Stimulated activated naive B cell treated with anti-CD40 and anti-IgM and Interleukin-4, amounts not matched to agents 10 μg/mL and 1 μg/mL and 100 μg/mL, for 72 hours (primary cell): ENCODE measurements around the gene MAP3K5.

Experiments
- ATAC-seq, 2 donors: fragments of 150-1000 bp; cut with Tn5 transposase; replicated peaks; 2 replicates each; pipeline ENCODE4 v1.10.0; 2021; ENCODE audit warnings: moderate library complexity in 1 of 2
- DNase-seq: peaks from one replicate; pipeline ENCODE4 v3.0.0; 2021
- H3K27ac Mint-ChIP-seq: one replicate; pipeline ENCODE4 v1.8.0; 2022; ENCODE audit warnings: mild to moderate bottlenecking, mixed read lengths
- H3K27me3 Mint-ChIP-seq, 2 donors: one replicate each; pipeline ENCODE4 v1.8.0; 2022; ENCODE audit warnings: mixed read lengths in 2 of 2
- H3K36me3 Mint-ChIP-seq, 2 donors: one replicate each; pipeline ENCODE4 v1.8.0; 2022; ENCODE audit warnings: mixed read lengths in 2 of 2, mild to moderate bottlenecking in 1 of 2
- H3K4me1 Mint-ChIP-seq, 2 donors: one replicate each; pipeline ENCODE4 v1.8.0; 2022; ENCODE audit warnings: mixed read lengths in 2 of 2, mild to moderate bottlenecking in 1 of 2
- H3K4me3 Mint-ChIP-seq, 2 donors: one replicate each; pipeline ENCODE4 v1.8.0; 2022; ENCODE audit warnings: mild to moderate bottlenecking in 2 of 2, mixed read lengths in 2 of 2, moderate library complexity in 1 of 2
- H3K9me3 Mint-ChIP-seq, 2 donors: one replicate each; pipeline ENCODE4 v1.8.0; 2022; ENCODE audit warnings: mixed read lengths in 2 of 2, mild to moderate bottlenecking in 1 of 2

MAP3K5 gene

DNA sequence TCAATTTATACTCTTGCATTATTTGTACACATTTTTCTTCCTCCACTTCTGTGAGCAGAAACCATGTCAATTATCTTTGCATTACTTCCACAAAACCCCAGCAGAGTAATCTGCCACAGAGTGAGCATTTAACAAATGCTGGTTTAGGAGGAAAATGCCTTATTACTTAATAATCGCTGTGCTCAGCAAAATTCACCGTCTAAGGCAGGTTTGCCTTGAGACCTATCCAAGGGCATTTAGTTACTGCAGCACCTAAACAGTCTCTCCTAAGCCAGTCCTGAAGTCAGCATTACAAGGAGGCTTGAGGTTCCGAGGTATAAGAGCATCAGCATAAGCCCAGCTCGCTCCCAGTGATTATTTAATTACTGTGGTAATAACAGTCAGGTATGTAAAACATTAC is 270.4 kb downstream of the MAP3K5 start:
- no peaks in the 10 kb centered on the region for H3K36me3 Mint-ChIP-seq
- peaks cover 11 to 17% of the 10 kb centered on the region in 2 donors for H3K4me1 Mint-ChIP-seq
- DNase-seq = no peak
- no peak for ATAC-seq
- H3K27me3 Mint-ChIP-seq = peaks cover 14 to 17% of the 10 kb centered on the region in 2 donors
- no peaks in the 10 kb centered on the region for H3K9me3 Mint-ChIP-seq
- no peak overlapping the region for H3K27ac Mint-ChIP-seq
- no peak overlapping the region for H3K4me3 Mint-ChIP-seq

DNA sequence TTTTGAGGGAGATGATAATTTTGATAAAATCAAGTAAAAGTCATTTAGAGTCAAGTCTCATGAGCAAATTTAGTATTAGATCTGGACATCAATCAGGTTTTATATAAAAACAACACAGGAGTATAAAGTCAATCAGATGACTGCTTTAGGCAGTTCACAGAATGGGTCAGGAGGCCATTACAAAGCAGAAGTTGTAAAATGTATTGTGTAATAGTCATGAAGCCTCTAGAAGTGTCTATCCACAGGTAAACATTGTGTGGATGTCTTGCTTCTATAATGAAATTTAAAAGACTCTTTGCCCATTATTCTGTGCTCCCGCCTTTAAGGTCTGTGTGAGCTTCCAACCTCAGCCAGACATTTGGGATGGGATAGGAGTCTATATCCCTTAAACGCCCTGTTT is 270.9 kb downstream of the MAP3K5 start:
- H3K9me3 Mint-ChIP-seq = no peaks in the 10 kb centered on the region
- H3K4me3 Mint-ChIP-seq = no peak overlapping the region
- no peak for DNase-seq
- ATAC-seq = no peak
- peaks cover 10 to 12% of the 10 kb centered on the region in 2 donors for H3K27me3 Mint-ChIP-seq
- H3K27ac Mint-ChIP-seq = no peak overlapping the region
- peaks cover 7 to 13% of the 10 kb centered on the region in 2 donors for H3K4me1 Mint-ChIP-seq
- no peaks in the 10 kb centered on the region for H3K36me3 Mint-ChIP-seq

DNA sequence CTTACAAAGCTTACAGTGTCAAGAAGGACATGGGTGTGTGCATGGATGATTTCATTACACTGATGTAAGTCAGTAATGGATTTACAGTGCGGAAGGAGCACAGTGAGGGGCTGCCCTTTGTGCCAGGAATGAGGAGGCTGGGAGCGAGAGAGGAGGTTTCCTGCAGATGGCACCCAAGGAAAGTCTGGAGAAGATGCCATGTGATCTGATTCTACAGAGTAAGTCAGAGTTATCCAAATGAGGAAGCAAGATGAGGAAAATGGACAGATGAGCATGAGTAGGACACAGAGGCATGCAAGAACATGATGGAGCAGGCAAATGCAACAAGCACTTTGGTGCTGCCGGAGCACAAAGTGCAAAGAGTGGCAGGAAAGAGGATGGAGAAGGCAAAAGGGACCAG is 271.8 kb downstream of the MAP3K5 start:
- Mint-ChIP-seq H3K36me3 (no peaks in the 10 kb centered on the region), H3K4me1 (peaks cover 2 to 4% of the 10 kb centered on the region in 2 donors), H3K9me3 (no peaks in the 10 kb centered on the region), H3K27ac (no peak overlapping the region), H3K4me3 (no peak overlapping the region), H3K27me3 (peaks cover 6 to 9% of the 10 kb centered on the region in 2 donors)
- ATAC-seq = no peak
- no peak for DNase-seq

DNA sequence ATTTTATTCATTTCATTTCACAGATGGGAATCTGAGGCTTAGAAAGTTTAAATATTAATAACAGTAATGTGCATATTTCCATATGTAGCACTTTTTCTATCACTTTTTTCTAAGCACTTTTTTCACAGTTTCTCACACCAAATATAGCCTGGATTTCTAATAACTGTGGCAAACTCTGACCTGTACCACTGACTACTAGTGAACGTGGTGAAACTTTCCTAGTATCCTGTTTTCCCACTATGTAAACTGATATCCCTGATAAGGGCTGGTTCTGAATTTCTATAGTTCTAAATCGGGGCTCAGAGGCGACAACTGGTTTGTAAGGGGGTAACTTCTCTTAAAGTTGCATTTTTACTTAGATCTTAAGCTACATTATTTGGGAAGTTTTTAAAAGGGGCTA is 274.7 kb downstream of the MAP3K5 start:
- DNase-seq (no peak), ATAC-seq (no peak)
- Mint-ChIP-seq H3K4me1 (no peaks in the 10 kb centered on the region), H3K27ac (no peak overlapping the region), H3K4me3 (no peak overlapping the region), H3K27me3 (peaks cover 6 to 9% of the 10 kb centered on the region in 2 donors), H3K9me3 (no peaks in the 10 kb centered on the region), H3K36me3 (no peaks in the 10 kb centered on the region)

DNA sequence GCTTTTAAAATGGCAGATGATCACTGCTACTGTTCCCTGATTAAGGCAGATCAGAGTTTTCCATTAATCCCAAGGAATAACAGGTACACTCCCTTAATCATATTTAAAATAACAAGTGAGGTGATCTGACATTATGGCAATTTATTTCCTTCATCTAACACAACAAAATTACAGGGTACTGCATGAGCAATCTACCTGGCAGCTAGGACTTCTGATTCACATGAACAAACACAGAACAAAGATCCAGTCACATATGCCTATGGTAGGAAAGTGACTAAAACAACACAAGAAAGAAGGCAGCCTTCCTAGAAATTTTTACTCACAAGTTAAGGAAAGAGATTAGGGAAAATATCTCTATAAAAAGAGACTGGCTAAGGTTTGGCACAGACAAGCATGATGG is 275.3 kb downstream of the MAP3K5 start:
- DNase-seq (no peak), ATAC-seq (no peak)
- Mint-ChIP-seq H3K4me3 (no peak overlapping the region), H3K4me1 (no peaks in the 10 kb centered on the region), H3K27ac (no peak overlapping the region), H3K27me3 (peaks cover 6 to 9% of the 10 kb centered on the region in 2 donors), H3K9me3 (no peaks in the 10 kb centered on the region), H3K36me3 (no peaks in the 10 kb centered on the region)

DNA sequence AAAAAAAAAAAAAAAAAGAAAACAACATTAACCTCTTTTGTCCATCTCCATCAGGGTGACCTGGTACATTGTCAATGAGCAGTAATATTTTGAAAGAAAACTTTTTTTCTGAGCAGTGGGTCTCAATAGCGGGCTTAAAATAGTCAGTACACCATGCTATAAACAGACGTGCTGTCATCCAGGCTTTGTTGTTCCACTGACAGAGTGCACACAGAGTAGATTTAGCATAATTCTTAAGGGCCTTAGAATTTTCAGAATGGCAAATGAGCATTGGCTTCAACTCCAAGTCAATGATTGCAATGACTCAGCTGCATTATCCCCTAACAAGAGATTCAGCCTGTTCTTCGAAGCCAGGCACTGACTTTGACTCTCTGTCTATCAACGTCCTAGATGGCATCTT is 277.7 kb downstream of the MAP3K5 start:
- Mint-ChIP-seq H3K36me3 (no peaks in the 10 kb centered on the region), H3K27me3 (peaks cover 0 to 4% of the 10 kb centered on the region in 2 donors), H3K4me3 (no peak overlapping the region), H3K27ac (no peak overlapping the region), H3K9me3 (no peaks in the 10 kb centered on the region), H3K4me1 (peaks cover 2 to 18% of the 10 kb centered on the region in 2 donors)
- ATAC-seq (no peak), DNase-seq (no peak)

DNA sequence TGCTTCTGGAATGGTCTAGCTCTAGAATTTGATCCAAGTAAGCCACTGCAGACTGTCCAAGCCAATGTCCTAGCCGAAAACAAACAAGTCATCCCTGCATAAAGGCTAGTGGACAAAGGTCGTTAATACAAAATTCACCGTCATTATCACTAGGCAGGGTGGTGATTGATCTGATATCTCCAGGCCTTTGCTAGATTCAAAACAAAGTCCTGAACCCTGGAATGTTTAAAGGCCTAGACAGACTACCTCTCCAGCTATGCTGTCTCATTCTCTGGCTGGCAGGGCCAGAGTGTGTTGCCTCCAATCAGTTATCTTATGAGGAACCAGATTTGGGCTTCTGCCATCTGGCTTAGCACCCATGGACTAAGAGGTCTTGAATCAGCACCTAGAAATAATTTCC is 280.4 kb downstream of the MAP3K5 start:
- Mint-ChIP-seq H3K4me1 (peaks cover 2 to 26% of the 10 kb centered on the region in 2 donors), H3K36me3 (no peaks in the 10 kb centered on the region), H3K9me3 (no peaks in the 10 kb centered on the region), H3K27me3 (peaks cover 0 to 4% of the 10 kb centered on the region in 2 donors), H3K27ac (no peak overlapping the region), H3K4me3 (no peak overlapping the region)
- DNase-seq = no peak
- ATAC-seq = no peak

DNA sequence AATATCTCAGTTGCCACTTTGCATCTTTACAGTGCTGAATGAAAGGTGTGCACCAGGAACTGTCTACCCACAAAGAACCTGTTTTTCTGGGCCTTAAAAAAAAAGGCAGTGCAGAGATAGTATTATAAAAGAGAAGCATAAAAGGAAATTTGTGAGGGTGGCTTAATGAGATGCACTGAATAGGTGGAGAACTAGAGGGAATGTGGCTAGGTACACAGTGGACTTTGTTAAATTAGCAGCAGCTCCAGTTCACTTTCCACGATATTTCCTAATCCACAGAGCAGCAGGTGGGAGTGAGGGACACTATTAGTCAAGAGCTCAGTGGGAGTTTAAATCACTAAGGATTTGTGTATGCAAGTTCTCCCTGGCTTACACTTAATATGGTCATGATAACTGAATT is 280.9 kb downstream of the MAP3K5 start:
- H3K4me3 Mint-ChIP-seq = no peak overlapping the region
- DNase-seq (no peak), ATAC-seq (no peak)
- no peaks in the 10 kb centered on the region for H3K36me3 Mint-ChIP-seq
- H3K27ac Mint-ChIP-seq = no peak overlapping the region
- peaks cover 2 to 26% of the 10 kb centered on the region in 2 donors for H3K4me1 Mint-ChIP-seq
- H3K9me3 Mint-ChIP-seq = no peaks in the 10 kb centered on the region
- H3K27me3 Mint-ChIP-seq = peaks cover 0 to 3% of the 10 kb centered on the region in 2 donors

DNA sequence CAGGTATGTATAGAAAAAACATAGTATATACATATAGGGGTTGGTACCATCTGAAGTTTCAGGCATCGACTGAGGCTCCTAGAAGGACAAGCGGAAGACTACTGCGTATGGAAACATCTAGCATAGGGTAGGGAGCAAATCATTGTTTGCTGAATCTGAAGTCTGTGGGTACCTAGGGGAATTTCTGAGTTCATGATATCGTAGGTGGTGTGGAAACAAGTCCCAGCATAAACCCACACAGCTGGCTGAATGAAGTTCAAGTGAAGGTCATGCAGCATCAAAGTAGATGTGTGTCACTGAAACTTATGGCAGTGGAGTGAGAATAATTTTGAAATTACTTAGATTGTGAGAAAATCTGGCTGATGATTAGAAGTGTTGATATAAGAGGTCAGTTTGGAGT is 281.5 kb downstream of the MAP3K5 start:
- H3K27ac Mint-ChIP-seq = no peak overlapping the region
- DNase-seq = peak; percentile 5
- no peaks in the 10 kb centered on the region for H3K9me3 Mint-ChIP-seq
- H3K36me3 Mint-ChIP-seq = no peaks in the 10 kb centered on the region
- H3K4me3 Mint-ChIP-seq = no peak overlapping the region
- no peaks in the 10 kb centered on the region for H3K27me3 Mint-ChIP-seq
- ATAC-seq = peak; percentile 83 to 91
- peaks cover 2 to 26% of the 10 kb centered on the region in 2 donors for H3K4me1 Mint-ChIP-seq

DNA sequence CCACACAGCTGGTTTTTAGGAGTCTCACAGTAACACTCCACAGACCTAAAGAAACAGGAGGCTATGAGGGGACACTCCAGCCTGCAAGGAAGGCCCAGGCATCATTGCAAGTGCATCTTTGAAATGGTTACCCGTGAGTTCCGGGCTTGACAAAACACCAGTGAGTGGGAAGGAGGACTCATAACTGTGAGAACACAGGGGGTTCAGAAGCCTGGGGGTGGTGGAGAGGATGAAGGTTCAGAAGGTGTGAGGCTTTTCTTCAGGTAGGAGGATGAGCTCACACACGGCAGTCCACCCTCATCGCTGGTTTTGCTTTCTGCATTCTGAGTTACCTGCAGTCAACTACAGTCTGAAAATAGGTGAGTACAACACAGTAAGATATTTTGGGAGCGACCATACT is 282.0 kb downstream of the MAP3K5 start:
- H3K27me3 Mint-ChIP-seq = no peaks in the 10 kb centered on the region
- H3K4me3 Mint-ChIP-seq = no peak overlapping the region
- ATAC-seq (no peak), DNase-seq (no peak)
- H3K36me3 Mint-ChIP-seq = no peaks in the 10 kb centered on the region
- H3K27ac Mint-ChIP-seq = no peak overlapping the region
- no peaks in the 10 kb centered on the region for H3K9me3 Mint-ChIP-seq
- H3K4me1 Mint-ChIP-seq = peaks cover 2 to 26% of the 10 kb centered on the region in 2 donors

DNA sequence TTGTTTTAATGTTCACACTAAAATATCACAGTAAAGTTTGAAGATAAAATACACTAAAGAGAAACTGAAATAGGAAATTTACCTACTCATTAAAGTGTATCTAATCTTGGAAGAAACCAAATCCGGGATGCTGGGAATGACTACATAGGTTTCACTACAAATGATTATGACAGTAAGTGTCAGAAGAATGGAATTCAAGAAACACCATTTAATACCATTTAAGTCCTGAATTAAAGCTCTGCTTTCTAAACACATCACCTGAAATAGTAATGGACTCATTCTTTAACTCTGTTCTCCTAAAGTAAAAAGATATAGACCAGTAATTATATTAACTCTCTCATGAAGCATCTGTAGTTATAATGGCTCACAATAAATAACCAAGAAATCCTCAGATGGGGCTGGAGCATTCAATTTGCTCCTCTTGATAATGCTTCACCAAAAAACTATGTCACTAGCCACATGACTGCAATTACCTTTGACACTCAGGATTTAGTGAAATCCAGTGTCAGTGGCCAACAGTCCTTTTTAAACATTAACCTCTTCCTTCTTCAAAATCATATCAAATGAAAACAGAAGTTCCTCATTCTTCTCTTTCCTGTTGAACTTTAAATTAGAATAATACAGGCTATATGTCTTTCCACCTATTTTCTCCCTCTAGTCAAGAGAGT is 283.4 kb downstream of the MAP3K5 start:
- Mint-ChIP-seq H3K36me3 (no peaks in the 10 kb centered on the region), H3K4me3 (no peak overlapping the region), H3K27ac (no peak overlapping the region), H3K9me3 (no peaks in the 10 kb centered on the region), H3K4me1 (peaks cover 2 to 26% of the 10 kb centered on the region in 2 donors), H3K27me3 (no peaks in the 10 kb centered on the region)
- no peak for DNase-seq
- ATAC-seq = no peak
